Testis (tissue), 3 donors: ENCODE data around the gene PRPS1L1. TPM values are rescaled to one million over a fixed set of nuclear protein-coding genes. Genes with fewer than 3 reads are reported as not detected.

Experiments used
- DNase-seq: peaks from one replicate; pipeline ENCODE4 v3.0.0-alpha.2; 2019
- H3K27ac ChIP-seq, 2 donors: fragments of 200-600 bp; sonication (generic); one replicate each; pipeline ENCODE4 v1.5.1; 2019
- H3K27me3 ChIP-seq: fragments of 200-600 bp; sonication (generic); one replicate; pipeline ENCODE4 v1.5.1; 2019
- H3K36me3 ChIP-seq: fragments of 200-600 bp; sonication (generic); one replicate; pipeline ENCODE4 v1.5.1; 2017; ENCODE audit warnings: low read depth; ENCODE audit errors: missing control alignments
- H3K4me1 ChIP-seq: fragments of 200-600 bp; sonication (generic); one replicate; pipeline ENCODE4 v1.5.1; 2019
- H3K4me3 ChIP-seq, 2 donors: fragments of 200-600 bp; sonication (generic); one replicate each; pipeline ENCODE4 v1.5.1; 2017 to 2019
- H3K9me3 ChIP-seq: fragments of 200-600 bp; sonication (generic); one replicate; pipeline ENCODE4 v1.5.1; 2017
- CTCF ChIP-seq, 3 experiments: fragments of 450-650 bp in 2 of 3; fragments of 200-600 bp in 1 of 3; sonication (generic) in 1 of 3; IDR thresholded peaks; one replicate each; pipeline ENCODE4 v1.5.1; 2016 to 2019; ENCODE audit warnings: antibody characterized with exemption in 3 of 3, mild to moderate bottlenecking in 2 of 3, moderate library complexity in 1 of 3
- POLR2A ChIP-seq: fragments of 450-650 bp; IDR thresholded peaks from one replicate; pipeline ENCODE4 v1.6.1; 2017; ENCODE audit warnings: antibody characterized with exemption, mild to moderate bottlenecking, moderate library complexity
- WGBS, 2 donors: methylation state at CpG; one replicate each; pipeline ENCODE4 v1.1.5; 2018; 5-methylcytosine and 5-hydroxymethylcytosine counted together
- intact Hi-C: fragments of 100-400 bp; cut with DNase I; formaldehyde crosslinking; loops from one replicate; pipeline ENCODE4 v1.15.1; 2023; ENCODE audit warnings: low total_unique reads
- polyA plus RNA-seq: library from polyadenylated mRNA; stranded (reverse); fragments of 350-450 nt; fragmentation: Illumina TruSeq; extraction: RNeasy Lipid Tissue Mini Kit (QIAGEN cat#74804); gene quantifications from one replicate; pipeline ENCODE4 v1.2.3, GENCODE V29; 2014; ENCODE audit warnings: low read depth, low replicate concordance; ENCODE audit not compliant: insufficient read depth
- total RNA-seq, 2 donors: library from RNA; depleted of rRNA; stranded (reverse); fragments of >200 nt; gene quantifications; one replicate each; pipeline ENCODE4 v1.2.3, GENCODE V29; 2016

PRPS1L1 gene
- total and polyA plus RNA-seq, 3 donors from 2014 or later, result 12.7 to 84.5 (median 18.6) TPM

DNA sequence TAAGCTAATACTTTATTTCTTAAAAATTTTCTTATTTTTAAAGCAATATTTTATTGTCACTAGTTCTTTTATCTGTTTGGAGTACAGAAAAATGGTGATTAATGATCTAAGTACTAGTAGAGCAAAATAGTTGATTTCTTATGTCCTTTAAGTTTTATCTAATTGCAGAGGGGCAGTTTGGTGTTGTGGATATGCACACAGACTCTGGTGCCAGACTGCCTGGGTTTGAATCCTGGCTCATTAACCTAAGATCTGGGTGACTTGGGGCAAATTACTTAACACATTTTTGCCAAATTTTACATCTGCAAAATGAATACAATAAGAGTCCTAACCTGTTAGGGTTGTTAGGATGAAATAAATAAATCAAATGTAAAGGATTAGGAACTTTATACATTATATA, 10.7 kb upstream of the PRPS1L1 start:
- H3K4me3 ChIP-seq, result no peak overlapping the region
- no peak for DNase-seq
- no peak overlapping the region for H3K27ac ChIP-seq
- intact Hi-C loops, result no loop called here
- H3K36me3 ChIP-seq, result no peaks in the 10 kb centered on the region
- no peaks in the 10 kb centered on the region for H3K4me1 ChIP-seq
- H3K9me3 ChIP-seq, result no peaks in the 10 kb centered on the region
- no peak for TF ChIP-seq CTCF (IDR thresholded peaks at IDR 0.05)
- H3K27me3 ChIP-seq, result no peaks in the 10 kb centered on the region

GRCh38 chr7:18037609-18038008, 10.0 kb upstream of the PRPS1L1 start:
- no peaks in the 10 kb centered on the region for H3K36me3 ChIP-seq
- WGBS, 2 donors, result 84 to 92% methylated on average over 3 of the region's 3 CpGs
- H3K4me1 ChIP-seq, result no peaks in the 10 kb centered on the region
- no peak overlapping the region for H3K27ac ChIP-seq
- DNase-seq, result peak; percentile 30
- TF ChIP-seq POLR2A (no peak), CTCF (IDR thresholded peaks at IDR 0.05) (no peak)
- H3K27me3 ChIP-seq, result no peaks in the 10 kb centered on the region
- H3K4me3 ChIP-seq, result no peak overlapping the region
- intact Hi-C loops, result no loop called here
- no peaks in the 10 kb centered on the region for H3K9me3 ChIP-seq

GRCh38 chr7:18036783-18037182, 9.1 kb upstream of the PRPS1L1 start:
- H3K27ac ChIP-seq, result no peak overlapping the region
- H3K4me1 ChIP-seq, result no peaks in the 10 kb centered on the region
- no peaks in the 10 kb centered on the region for H3K27me3 ChIP-seq
- H3K4me3 ChIP-seq, result no peak overlapping the region
- no peaks in the 10 kb centered on the region for H3K9me3 ChIP-seq
- TF ChIP-seq POLR2A, result no peak
- TF ChIP-seq CTCF (IDR thresholded peaks at IDR 0.05), result no peak
- WGBS, 2 donors, result 67 to 73% methylated on average over 3 of the region's 3 CpGs
- H3K36me3 ChIP-seq, result no peaks in the 10 kb centered on the region
- DNase-seq, result no peak
- intact Hi-C loops, result no loop called here

DNA sequence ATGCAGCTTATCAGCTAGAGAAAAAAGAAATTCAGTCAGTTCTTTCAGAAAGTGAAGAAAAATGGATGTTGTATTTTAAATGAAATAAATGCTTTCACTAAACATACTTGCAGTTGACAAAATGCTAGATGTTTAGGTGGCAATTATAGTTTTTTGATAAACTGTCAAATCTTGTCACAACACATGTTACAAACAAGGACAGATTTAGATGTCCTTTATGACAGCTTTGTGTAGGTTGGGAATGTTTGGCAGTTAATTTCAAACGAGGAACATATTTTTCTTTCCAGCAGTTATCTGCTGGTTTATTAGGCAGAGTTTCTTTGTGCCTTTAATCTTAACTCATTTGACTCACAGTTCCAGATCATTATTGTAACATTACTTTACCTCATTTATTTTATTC, 3.1 kb upstream of the PRPS1L1 start:
- no peaks in the 10 kb centered on the region for H3K36me3 ChIP-seq
- H3K4me1 ChIP-seq, result no peaks in the 10 kb centered on the region
- no peak overlapping the region for H3K27ac ChIP-seq
- DNase-seq, result no peak
- TF ChIP-seq CTCF (IDR thresholded peaks at IDR 0.05) (no peak), POLR2A (no peak)
- intact Hi-C loops, result no loop called here
- no peaks in the 10 kb centered on the region for H3K27me3 ChIP-seq
- no peak overlapping the region for H3K4me3 ChIP-seq
- H3K9me3 ChIP-seq, result no peaks in the 10 kb centered on the region
- WGBS, 2 donors, result 32 to 50% methylated on average over 1 of the region's 1 CpG

- Histone ChIP-seq H3K9me3 (no peaks in the 10 kb centered on the region), H3K27ac (no peak overlapping the region), H3K36me3 (no peaks in the 10 kb centered on the region), H3K27me3 (no peaks in the 10 kb centered on the region), H3K4me3 (no peak overlapping the region), H3K4me1 (no peaks in the 10 kb centered on the region)
- no peak for DNase-seq
- intact Hi-C loops, result no loop called here
- TF ChIP-seq CTCF (IDR thresholded peaks at IDR 0.05), result no peak
- no peak for TF ChIP-seq POLR2A
- WGBS, 2 donors, result 84 to 88% methylated on average over 3 of the region's 3 CpGs
Observed at GRCh38 chr7:18020138-18020715, 7.4 kb downstream of the PRPS1L1 start.
